Right lung (tissue), 5 donors: ENCODE data around the gene HARS1. TPM values are rescaled to one million over a fixed set of nuclear protein-coding genes. Genes with fewer than 3 reads are reported as not detected.
"Not testable (repeated sequence)": the region's sequence is repeated elsewhere in the genome, so short reads cannot be mapped to it uniquely, and the experiment has no call there.

Experiments used
- DNase-seq, 2 donors: peaks; one replicate each; pipeline ENCODE4 v3.0.0-alpha.2; 2013
- polyA plus RNA-seq, 5 donors: library from polyadenylated mRNA; unstranded; fragments of 120-200 nt; gene quantifications; one replicate each; pipeline versions ENCODE4 v1.2.1 to v1.2.3, GENCODE V29; 2013; ENCODE audit warnings: inconsistent platforms in 1 of 5, low replicate concordance in 1 of 5; ENCODE audit not compliant: insufficient read length in 5 of 5, insufficient read depth in 1 of 5

HARS1 gene
- polyA plus RNA-seq, 5 donors = 71.4 to 77.3 (median 73.1) TPM

GRCh38 chr5:140635291-140636257 is 55.6 kb downstream of the HARS1 start:
- DNase-seq = no peak

- no peak for DNase-seq
These were observed 57.1 kb downstream of the HARS1 start for GRCh38 chr5:140634103-140634502.

- DNase-seq = no peak
These were observed 57.7 kb downstream of the HARS1 start for GRCh38 chr5:140633501-140633900.

GRCh38 chr5:140633021-140633471 is 58.1 kb downstream of the HARS1 start, which contains the start of gene CD14:
TSS of gene CD14 (minus strand) at chr5:140633175. CDS start at chr5:140633071, 104 bp downstream.
- DNase-seq = no peak

- DNase-seq = no peak
These were observed 58.7 kb downstream of the HARS1 start for GRCh38 chr5:140632366-140633020.

GRCh38 chr5:140631831-140632365 is 59.3 kb downstream of the HARS1 start:
- DNase-seq = no peak

GRCh38 chr5:140631036-140631417 is 60.1 kb downstream of the HARS1 start:
- no peak for DNase-seq

GRCh38 chr5:140630292-140631035 is 60.7 kb downstream of the HARS1 start:
- peak in 1 of 2 donors; percentile 61 for DNase-seq

GRCh38 chr5:140628711-140629110 is 62.5 kb downstream of the HARS1 start:
- DNase-seq = no peak

- DNase-seq = no peak
These were observed 63.2 kb downstream of the HARS1 start for GRCh38 chr5:140627972-140628371.

GRCh38 chr5:140624886-140625285 is 66.3 kb downstream of the HARS1 start:
- DNase-seq = not testable (repeated sequence)

Other genes starting within 250 kb of the HARS1 start
- 10 to 100 TPM in 4 of 5 donors, 1 to 10 TPM in 1; 7.8 to 13.7 (median 10.5) TPM for gene EIF4EBP3, start 143.7 kb downstream of the HARS1 start, polyA plus RNA-seq
- 10 to 100 TPM; 19.2 to 30.7 (median 22.9) TPM for gene SRA1, start 133.9 kb downstream of the HARS1 start, polyA plus RNA-seq
- gene APBB3, start 126.8 kb downstream of the HARS1 start, polyA plus RNA-seq = 10 to 100 TPM; 41.6 to 57.2 (median 47.9) TPM
- 10 to 100 TPM; 68.2 to 81.1 (median 71.0) TPM for gene SLC35A4, start 126.5 kb downstream of the HARS1 start, polyA plus RNA-seq
- 10 to 100 TPM; 12.1 to 27.7 (median 16.8) TPM for gene CD14, start 58.2 kb downstream of the HARS1 start, polyA plus RNA-seq
- gene TMCO6, start 51.9 kb downstream of the HARS1 start, polyA plus RNA-seq = 10 to 100 TPM; 18.0 to 22.1 (median 20.0) TPM
- gene NDUFA2, start 43.7 kb downstream of the HARS1 start, polyA plus RNA-seq = 10 to 100 TPM; 50.2 to 85.8 (median 61.8) TPM
- 100 to 1,000 TPM; 140 to 196 (median 152) TPM for gene IK, start 43.5 kb downstream of the HARS1 start, polyA plus RNA-seq
- gene WDR55, start 26.5 kb downstream of the HARS1 start, polyA plus RNA-seq = 10 to 100 TPM; 15.3 to 21.5 (median 20.5) TPM
- gene DND1, start 17.8 kb downstream of the HARS1 start, polyA plus RNA-seq = under 1 TPM in 3 of 5 donors, not detected in 2; 0.55 to 0.70 (median 0.68) TPM
- gene HARS2, start 85 bp upstream of the HARS1 start, polyA plus RNA-seq = 10 to 100 TPM; 42.4 to 56.4 (median 49.8) TPM
- 100 to 1,000 TPM in 4 of 5 donors, 10 to 100 TPM in 1; 95.6 to 151 (median 114) TPM for gene ZMAT2, start 9.1 kb upstream of the HARS1 start, polyA plus RNA-seq
- gene PCDHA1, start 94.8 kb upstream of the HARS1 start, polyA plus RNA-seq = under 1 TPM; 0.07 to 0.18 (median 0.09) TPM
- under 1 TPM; 0.14 to 0.34 (median 0.31) TPM for gene PCDHA2, start 103.5 kb upstream of the HARS1 start, polyA plus RNA-seq
- under 1 TPM; 0.19 to 0.40 (median 0.27) TPM for gene PCDHA3, start 109.7 kb upstream of the HARS1 start, polyA plus RNA-seq
- gene PCDHA4, start 115.7 kb upstream of the HARS1 start, polyA plus RNA-seq = under 1 TPM; 0.27 to 0.50 (median 0.44) TPM
- gene PCDHA5, start 130.2 kb upstream of the HARS1 start, polyA plus RNA-seq = under 1 TPM; 0.06 to 0.12 (median 0.09) TPM
- gene PCDHA6, start 136.6 kb upstream of the HARS1 start, polyA plus RNA-seq = under 1 TPM; 0.21 to 0.37 (median 0.29) TPM
- gene PCDHA7, start 142.9 kb upstream of the HARS1 start, polyA plus RNA-seq = under 1 TPM; 0.32 to 0.67 (median 0.44) TPM
- gene PCDHA8, start 149.8 kb upstream of the HARS1 start, polyA plus RNA-seq = under 1 TPM; 0.04 to 0.21 (median 0.12) TPM
- gene PCDHA9, start 157.0 kb upstream of the HARS1 start, polyA plus RNA-seq = under 1 TPM; 0.04 to 0.10 (median 0.05) TPM
- gene PCDHA10, start 164.5 kb upstream of the HARS1 start, polyA plus RNA-seq = under 1 TPM; 0.10 to 0.67 (median 0.36) TPM
- gene PCDHA11, start 177.6 kb upstream of the HARS1 start, polyA plus RNA-seq = under 1 TPM; 0.09 to 0.74 (median 0.32) TPM
- gene PCDHA12, start 183.9 kb upstream of the HARS1 start, polyA plus RNA-seq = under 1 TPM; 0.08 to 0.14 (median 0.09) TPM
- under 1 TPM; 0.08 to 0.42 (median 0.11) TPM for gene PCDHA13, start 190.8 kb upstream of the HARS1 start, polyA plus RNA-seq
- under 1 TPM; 0.23 to 0.53 (median 0.30) TPM for gene PCDHAC1, start 234.9 kb upstream of the HARS1 start, polyA plus RNA-seq